IMR-90 (cell line): ENCODE results near the gene ABAT. TPM values are rescaled to one million over a fixed set of nuclear protein-coding genes. Genes with fewer than 3 reads are reported as not detected.

Experiments
- ATAC-seq: fragments of 200-7000 bp; cut with Tn5 transposase; 2 replicates; pipeline ENCODE4 v1.9.1; 2020; ENCODE audit warnings: low read depth, mild to moderate bottlenecking, moderate library complexity
- BruUV-seq: library from RNA; stranded (reverse); fragments of 400-500 nt; replicated peaks from 2 replicates; lab custom pipeline; 2021; lab: Mats Ljungman, UMichigan
- CTCF ChIA-PET: fragments of 300-600 bp; formaldehyde crosslinking; extraction: SDS; loops from one replicate; lab custom pipeline; 2021; ENCODE audit warnings: antibody characterized with exemption; lab: Yijun Ruan, JAX
- POLR2A ChIA-PET: fragments of 300-600 bp; sonication (Branson Sonifier 250); formaldehyde crosslinking; loops from one replicate; lab custom pipeline; 2022; ENCODE audit warnings: antibody characterized with exemption; ENCODE audit not compliant: unreplicated experiment; lab: Charles Lee
- DNase-seq: peaks from one replicate; pipeline ENCODE4 v3.0.0; 2013
- H2AFZ ChIP-seq: replicated peaks from 2 replicates; pipeline ENCODE3; 2013; ENCODE audit warnings: low read length, mild to moderate bottlenecking; ENCODE audit not compliant: poor library complexity
- H2AK5ac ChIP-seq: 2 replicates; pipeline ENCODE4 v1.6.1; 2013; ENCODE audit warnings: low read depth, low read length, inconsistent platforms
- H2AK9ac ChIP-seq: replicated peaks from 2 replicates; pipeline ENCODE3; 2013; ENCODE audit warnings: mild to moderate bottlenecking, low read depth, low read length, moderate library complexity; ENCODE audit not compliant: poor library complexity
- H2BK120ac ChIP-seq: 2 replicates; pipeline ENCODE4 v1.6.1; 2013; ENCODE audit warnings: low read depth, low read length, inconsistent platforms
- H2BK15ac ChIP-seq: 3 replicates; pipeline ENCODE4 v1.6.1; 2013; ENCODE audit warnings: low read depth, low read length, inconsistent platforms
- H2BK20ac ChIP-seq: 2 replicates; pipeline ENCODE4 v1.6.1; 2013; ENCODE audit warnings: low read depth, mild to moderate bottlenecking, inconsistent platforms, low read length, moderate library complexity
- H2BK5ac ChIP-seq: 2 replicates; pipeline ENCODE4 v1.6.1; 2013; ENCODE audit warnings: mild to moderate bottlenecking, low read depth, low read length, inconsistent platforms; ENCODE audit not compliant: poor library complexity, severe bottlenecking
- H3K14ac ChIP-seq: replicated peaks from 2 replicates; pipeline ENCODE4 v1.6.1; 2013; ENCODE audit warnings: low read depth, low read length, inconsistent platforms
- H3K18ac ChIP-seq: 2 replicates; pipeline ENCODE4 v1.6.1; 2013; ENCODE audit warnings: low read depth, low read length, control low read depth
- H3K23ac ChIP-seq: 2 replicates; pipeline ENCODE4 v1.6.1; 2013; ENCODE audit warnings: low read depth, low read length, inconsistent platforms
- H3K27ac ChIP-seq: 2 replicates; pipeline ENCODE4 v1.5.1; 2013; ENCODE audit warnings: mild to moderate bottlenecking, control low read depth, low read length; ENCODE audit not compliant: insufficient read depth
- H3K27me3 ChIP-seq: 2 replicates; pipeline ENCODE4 v1.6.1; 2013; ENCODE audit warnings: low read length; ENCODE audit not compliant: control insufficient read depth, insufficient read depth
- H3K36me3 ChIP-seq: 2 replicates; pipeline ENCODE4 v1.6.1; 2013; ENCODE audit warnings: low read length, mixed read lengths; ENCODE audit not compliant: control insufficient read depth, insufficient read depth
- H3K4ac ChIP-seq: 2 replicates; pipeline ENCODE4 v1.6.1; 2013; ENCODE audit warnings: low read depth, low read length, inconsistent platforms
- H3K4me1 ChIP-seq: 2 replicates; pipeline ENCODE4 v1.6.1; 2013; ENCODE audit warnings: low read length, mixed read lengths; ENCODE audit not compliant: control insufficient read depth, insufficient read depth
- H3K4me2 ChIP-seq: 2 replicates; pipeline ENCODE4 v1.6.1; 2013; ENCODE audit warnings: low read depth, mild to moderate bottlenecking, control low read depth, low read length, moderate library complexity
- H3K4me3 ChIP-seq: 2 replicates; pipeline ENCODE4 v1.5.1; 2013; ENCODE audit warnings: low read depth, mild to moderate bottlenecking, control low read depth, low read length, moderate library complexity; ENCODE audit not compliant: insufficient read depth
- H3K56ac ChIP-seq: 2 replicates; pipeline ENCODE4 v1.6.1; 2013; ENCODE audit warnings: low read length, inconsistent platforms; ENCODE audit not compliant: insufficient read depth; ENCODE audit errors: extremely low read depth
- H3K79me1 ChIP-seq, 2 experiments: 2 replicates each; pipeline ENCODE4 v1.6.1; 2013; ENCODE audit warnings: low read length in 2 of 2, inconsistent platforms in 1 of 2, low read depth in 1 of 2
- H3K9ac ChIP-seq: 2 replicates; pipeline ENCODE4 v1.6.1; 2013; ENCODE audit warnings: low read depth, low read length, control low read depth
- H3K9me1 ChIP-seq: 2 replicates; pipeline ENCODE4 v1.6.1; 2013; ENCODE audit warnings: low read length, inconsistent platforms; ENCODE audit not compliant: insufficient read depth
- H3K9me3 ChIP-seq: 2 replicates; pipeline ENCODE4 v1.6.1; 2013; ENCODE audit warnings: low read length; ENCODE audit not compliant: control insufficient read depth, insufficient read depth
- H4K20me1 ChIP-seq: 2 replicates; pipeline ENCODE4 v1.6.1; 2013; ENCODE audit warnings: low read length, inconsistent platforms; ENCODE audit not compliant: insufficient read depth
- H4K5ac ChIP-seq: 2 replicates; pipeline ENCODE4 v1.6.1; 2013; ENCODE audit warnings: mild to moderate bottlenecking, low read depth, low read length, control low read depth
- H4K8ac ChIP-seq, 2 experiments: 2 replicates each; pipeline ENCODE4 v1.6.1; 2013; ENCODE audit warnings: low read depth in 2 of 2, low read length in 2 of 2, control low read depth in 1 of 2, inconsistent platforms in 1 of 2
- H4K91ac ChIP-seq: 2 replicates; pipeline ENCODE4 v1.6.1; 2013; ENCODE audit warnings: low read depth, low read length, inconsistent platforms; ENCODE audit not compliant: insufficient read depth
- BHLHE40 ChIP-seq: fragments of 150-350 bp; IDR thresholded peaks from 2 replicates; pipeline ENCODE4 v1.6.1; 2016; ENCODE audit warnings: mild to moderate bottlenecking, low read depth, low read length
- CTCF ChIP-seq: conservative IDR thresholded peaks from 2 replicates; pipeline ENCODE4 v1.5.1; 2012; ENCODE audit warnings: mild to moderate bottlenecking, low read depth, low read length, improper control_type of control experiment
- MAZ ChIP-seq: IDR thresholded peaks from 2 replicates; pipeline ENCODE4 v1.6.1; 2012; ENCODE audit warnings: low read depth, mild to moderate bottlenecking, low read length, improper control_type of control experiment, moderate library complexity, borderline replicate concordance
- MXI1 ChIP-seq: IDR thresholded peaks from 2 replicates; pipeline ENCODE4 v1.6.1; 2012; ENCODE audit warnings: low read depth, mild to moderate bottlenecking, low read length, moderate library complexity, borderline replicate concordance
- NFE2L2 ChIP-seq: fragments of 150-350 bp; IDR thresholded peaks from 2 replicates; pipeline ENCODE4 v1.6.1; 2016; ENCODE audit warnings: low read depth, mild to moderate bottlenecking, low read length
- RAD21 ChIP-seq: IDR thresholded peaks from 2 replicates; pipeline ENCODE4 v1.6.1; 2012; ENCODE audit warnings: low read length, improper control_type of control experiment
- WGBS, 2 experiments: methylation state at CpG; one replicate each; pipeline versions ENCODE4 v1.1.5 to v1.1.7; 2013; ENCODE audit warnings: missing lambda C conversion rate in 2 of 2; ENCODE audit not compliant: insufficient read length in 1 of 2; ENCODE audit errors: extremely low coverage in 2 of 2; 5-methylcytosine and 5-hydroxymethylcytosine counted together
- dilution Hi-C: fragments of 300-500 bp; cut with HindIII; formaldehyde crosslinking; loops from one replicate; pipeline ENCODE4 v1.14.3; 2018; ENCODE audit warnings: low sequenced_read_pairs; ENCODE audit not compliant: unreplicated experiment
- in situ Hi-C: fragments of 300-500 bp; cut with MboI; formaldehyde crosslinking; loops from 3 replicates; pipeline ENCODE4 v1.14.3; 2019; ENCODE audit warnings: low sequenced_read_pairs, inconsistent platforms, mixed read lengths
- intact Hi-C: fragments of 100-400 bp; cut with micrococcal nuclease; formaldehyde crosslinking; loops from 2 replicates; pipeline ENCODE4 v1.10.0; 2022
- polyA plus RNA-seq, 3 experiments: library from polyadenylated mRNA; depleted of rRNA; stranded (reverse); fragments of >200 nt; gene quantifications; 2 replicates each; pipeline ENCODE4 v1.2.3, GENCODE V29; 2012; ENCODE audit warnings: low replicate concordance in 1 of 3
- total RNA-seq: library from RNA; depleted of rRNA; stranded (reverse); fragments of >200 nt; gene quantifications from 2 replicates; pipeline ENCODE4 v1.2.3, GENCODE V29; 2012

The ABAT gene
- total and polyA plus RNA-seq, 2 of the 4 experiments (the other 2 are of a cell fraction): 4.5 to 6.9 TPM

- in situ Hi-C loops (no loop called here), dilution Hi-C loops (no loop called here), intact Hi-C loops (no loop called here)
- H3K27me3 ChIP-seq: no peaks in the 10 kb centered on the region
- H3K18ac ChIP-seq: no peak overlapping the region
- no peak overlapping the region for H3K4me2 ChIP-seq
- H3K56ac ChIP-seq: no peak overlapping the region
- peaks cover 47 to 50% of the 10 kb centered on the region in 2 experiments for H3K79me1 ChIP-seq
- H3K23ac ChIP-seq: no peak overlapping the region
- no peak overlapping the region for H2BK120ac ChIP-seq
- no TSS peak for BruUV-seq
- no peak overlapping the region for H3K4me3 ChIP-seq
- no peak overlapping the region for H2BK5ac ChIP-seq
- H4K20me1 ChIP-seq: peaks cover 39% of the 10 kb centered on the region
- DNase-seq: no peak
- no peak overlapping the region for H4K5ac ChIP-seq
- H3K9me3 ChIP-seq: no peaks in the 10 kb centered on the region
- no peak overlapping the region for H2BK20ac ChIP-seq
- H3K4me1 ChIP-seq: no peaks in the 10 kb centered on the region
- ChIA-PET POLR2A (no interaction called here), CTCF (no interaction called here)
- no peak overlapping the region for H2BK15ac ChIP-seq
- ATAC-seq: no peak
- H3K14ac ChIP-seq: no peak overlapping the region
- no peak overlapping the region for H3K4ac ChIP-seq
- WGBS, 2 experiments: 95% methylated on average over 3 of the region's 11 CpGs; no CpG with 5 or more reads in 1 of the 2 experiments
- H3K27ac ChIP-seq: no peak overlapping the region
- no peak overlapping the region for H2AK5ac ChIP-seq
- no peak overlapping the region for H4K8ac ChIP-seq
- no peak overlapping the region for H3K9ac ChIP-seq
- TF ChIP-seq NFE2L2 (no peak), CTCF (no peak), RAD21 (no peak), BHLHE40 (no peak), MXI1 (no peak), MAZ (no peak)
- H3K9me1 ChIP-seq: no peaks in the 10 kb centered on the region
- peaks cover 77% of the 10 kb centered on the region for H3K36me3 ChIP-seq
- no peak overlapping the region for H2AFZ ChIP-seq
- H2AK9ac ChIP-seq: no peak overlapping the region
- H4K91ac ChIP-seq: no peak overlapping the region
These were observed 134.4 kb downstream of the ABAT start for GRCh38 chr16:8808613-8809353.
